HepG2 (cell line): Measurements from ENCODE around the gene DOCK4. TPM values are rescaled to one million over a fixed set of nuclear protein-coding genes. Genes with fewer than 3 reads are reported as not detected.

Experiments used
- ATAC-seq: fragments of 200-7000 bp; cut with Tn5 transposase; 3 replicates; pipeline ENCODE4 v1.9.1; 2020; ENCODE audit warnings: mild to moderate bottlenecking, moderate library complexity
- BruUV-seq: library from RNA; stranded (reverse); fragments of 400-500 nt; replicated peaks from 2 replicates; lab custom pipeline; 2021; lab: Mats Ljungman, UMichigan
- CTCF ChIA-PET: fragments of 300-600 bp; formaldehyde crosslinking; extraction: SDS; loops from one replicate; lab custom pipeline; 2021; ENCODE audit warnings: low total read pairs, inconsistent platforms, low intra/inter-chr PET ratio; lab: Yijun Ruan, JAX
- POLR2A ChIA-PET: fragments of 350-600 bp; sonication (Branson Sonifier 250); formaldehyde crosslinking; loops from one replicate; lab custom pipeline; 2020; ENCODE audit warnings: antibody characterized with exemption, inconsistent platforms; lab: Yijun Ruan, JAX
- DNase-seq: peaks from one replicate; pipeline ENCODE4 v3.0.0-alpha.2; 2015; ENCODE audit warnings: low spot score
- FAIRE-seq: peaks from 3 replicates; lab custom pipeline; 2011; peaks lifted over from hg19 to GRCh38; lab: Jason Lieb, UNC
- H2AFZ ChIP-seq: one replicate; pipeline ENCODE4 v1.6.1; 2011; ENCODE audit warnings: low read length, inconsistent platforms
- H3K27ac ChIP-seq: fragments of 300-600 bp; 3 replicates; pipeline ENCODE4 v1.8.0; 2011; ENCODE audit warnings: mixed run types, mild to moderate bottlenecking, mixed read lengths, low read length, inconsistent platforms; ENCODE audit not compliant: insufficient read depth; ENCODE audit errors: extremely low read length
- H3K27me3 ChIP-seq, 2 experiments: fragments of 200-600 bp in 1 of 2; 2 replicates in 1 of 2; 3 replicates in 1 of 2; pipeline versions ENCODE4 v1.6.0 to v1.8.0; 2011; ENCODE audit warnings: low read length in 2 of 2, mild to moderate bottlenecking in 2 of 2, moderate library complexity in 2 of 2, inconsistent platforms in 1 of 2; ENCODE audit not compliant: insufficient read depth in 2 of 2, control insufficient read depth in 1 of 2
- H3K36me3 ChIP-seq, 2 experiments: fragments of 200-600 bp in 1 of 2; replicated peaks in 1 of 2; 2 replicates in 1 of 2; 3 replicates in 1 of 2; pipeline versions ENCODE4 v1.5.1 to v1.8.0; 2011; ENCODE audit warnings: low read length in 2 of 2, inconsistent platforms in 1 of 2; ENCODE audit not compliant: insufficient read depth in 2 of 2, control insufficient read depth in 1 of 2
- H3K4me1 ChIP-seq: 2 replicates; pipeline ENCODE4 v1.5.1; 2012; ENCODE audit warnings: low read length, inconsistent platforms; ENCODE audit not compliant: insufficient read depth
- H3K4me2 ChIP-seq: 2 replicates; pipeline ENCODE4 v1.6.0; 2011; ENCODE audit warnings: low read depth, low read length, inconsistent platforms
- H3K4me3 ChIP-seq, 3 experiments: fragments of 200-600 bp in 1 of 3; sonication (generic), shearing (Covaris generic) in 1 of 3; replicated peaks in 1 of 3; 2 replicates each; pipeline ENCODE4 v1.5.1; 2011 to 2016; ENCODE audit warnings: low read length in 3 of 3, inconsistent platforms in 2 of 3, low read depth in 2 of 3, mild to moderate bottlenecking in 2 of 3, control low read depth in 1 of 3, mixed read lengths in 1 of 3; ENCODE audit not compliant: insufficient read depth in 1 of 3
- H3K79me2 ChIP-seq: one replicate; pipeline ENCODE4 v1.6.1; 2011; ENCODE audit warnings: low read length, inconsistent platforms; ENCODE audit not compliant: insufficient read depth
- H3K9ac ChIP-seq: 2 replicates; pipeline ENCODE4 v1.6.0; 2011; ENCODE audit warnings: mild to moderate bottlenecking, low read depth, low read length, inconsistent platforms; ENCODE audit not compliant: insufficient read depth
- H3K9me3 ChIP-seq: 2 replicates; pipeline ENCODE4 v1.5.1; 2012; ENCODE audit warnings: mild to moderate bottlenecking, low read length
- H4K20me1 ChIP-seq: 2 replicates; pipeline ENCODE4 v1.6.0; 2011; ENCODE audit warnings: inconsistent platforms, mild to moderate bottlenecking, low read length, moderate library complexity; ENCODE audit not compliant: insufficient read depth
- CENPBD1 ChIP-seq: sonication (generic); formaldehyde crosslinking; IDR thresholded peaks from 2 replicates; pipeline ENCODE4 v1.8.0; 2022; ENCODE audit warnings: missing genetic modification reagents, low read depth, mild to moderate bottlenecking, borderline replicate concordance
- EP300 ChIP-seq, 3 experiments: sonication (generic) in 1 of 3; formaldehyde crosslinking in 1 of 3; IDR thresholded peaks; 2 replicates each; pipeline versions ENCODE4 v1.5.1 to v1.6.1; 2011 to 2020; ENCODE audit warnings: low read depth in 2 of 3, low read length in 2 of 3, borderline replicate concordance in 1 of 3, improper control_type of control experiment in 1 of 3, mild to moderate bottlenecking in 1 of 3, missing genetic modification reagents in 1 of 3, moderate library complexity in 1 of 3
- FOSL2 ChIP-seq: sonication (generic); formaldehyde crosslinking; IDR thresholded peaks from 2 replicates; pipeline ENCODE4 v1.4.0; 2020; ENCODE audit warnings: missing genetic modification reagents
- HHEX ChIP-seq: IDR thresholded peaks from 2 replicates; pipeline ENCODE4 v1.6.1; 2016; ENCODE audit warnings: control low read depth
- HMG20A ChIP-seq: IDR thresholded peaks from 2 replicates; pipeline ENCODE4 v1.6.1; 2016; ENCODE audit warnings: borderline replicate concordance
- TCF7L2 ChIP-seq: IDR thresholded peaks from 2 replicates; pipeline ENCODE4 v1.6.1; 2011; ENCODE audit warnings: mild to moderate bottlenecking, low read depth, low read length, moderate library complexity
- ZBTB1 ChIP-seq: sonication (generic); formaldehyde crosslinking; IDR thresholded peaks from 2 replicates; pipeline ENCODE4 v1.4.0; 2020; ENCODE audit warnings: missing genetic modification reagents, borderline replicate concordance
- ZBTB39 ChIP-seq: sonication (generic); formaldehyde crosslinking; IDR thresholded peaks from 2 replicates; pipeline ENCODE4 v1.5.0; 2020; ENCODE audit warnings: missing genetic modification reagents
- ZBTB42 ChIP-seq: sonication (generic); formaldehyde crosslinking; IDR thresholded peaks from 2 replicates; pipeline ENCODE4 v1.5.0; 2020; ENCODE audit warnings: mild to moderate bottlenecking, missing genetic modification reagents
- ZNF121 ChIP-seq: sonication (generic); formaldehyde crosslinking; IDR thresholded peaks from 2 replicates; pipeline ENCODE4 v1.5.0; 2020; ENCODE audit warnings: mild to moderate bottlenecking, missing genetic modification reagents
- WGBS: methylation state at CpG from one replicate; pipeline ENCODE4 v1.1.6; 2017; ENCODE audit warnings: low lambda C conversion rate; 5-methylcytosine and 5-hydroxymethylcytosine counted together
- in situ Hi-C: cut with HindIII; loops from 2 replicates; pipeline ENCODE4 v1.10.0; 2017; ENCODE audit warnings: low pct_unique_long_range_greater_than_20kb; ENCODE audit not compliant: extremely low pct_ligation_motif_present
- intact Hi-C: fragments of 100-400 bp; cut with micrococcal nuclease; formaldehyde crosslinking; loops from one replicate; pipeline ENCODE4 v1.10.0; 2022; ENCODE audit not compliant: unreplicated experiment
- polyA plus RNA-seq, 8 experiments: library from polyadenylated mRNA; depleted of rRNA in 3 of 8; stranded (reverse) in 7 of 8; unstranded in 1 of 8; fragments of >200 nt; fragmentation: Illumina TruSeq in 4 of 8; extraction: Trizol in 4 of 8; gene quantifications; 2 replicates each; pipeline versions ENCODE4 v1.2.1 to v1.2.3, GENCODE V29; 2011 to 2016; ENCODE audit warnings: low read depth in 4 of 8, missing spikeins in 1 of 8, mixed read lengths in 1 of 8; ENCODE audit not compliant: insufficient read depth in 1 of 8
- total RNA-seq, 5 experiments: library from RNA; depleted of rRNA; stranded (reverse); fragments of >200 nt; fragmentation: Illumina TruSeq; extraction: Trizol; gene quantifications; 2 replicates each; pipeline ENCODE4 v1.2.3, GENCODE V29; 2016; ENCODE audit warnings: low read depth in 1 of 5

DOCK4 gene
- total and polyA plus RNA-seq, 2 of the 13 experiments (the other 11 are each of a cell fraction or from before 2014, with no cell fraction given), result 13.5 to 17.4 TPM

- H3K79me2 ChIP-seq, result no peaks in the 10 kb centered on the region
- H3K27ac ChIP-seq, result no peak overlapping the region
- ChIA-PET POLR2A (no interaction called here), CTCF (no interaction called here)
- peaks cover 0 to 3% of the 10 kb centered on the region in 2 experiments; a peak in 3 of 5 replicates for H3K36me3 ChIP-seq
- H3K9me3 ChIP-seq, result no peaks in the 10 kb centered on the region
- intact Hi-C loops, result no loop called here
- no peaks in the 10 kb centered on the region for H3K4me1 ChIP-seq
- FAIRE-seq, result no peak
- H3K4me3 ChIP-seq, result no peak overlapping the region
- ATAC-seq, result no peak
- WGBS, result 91% methylated on average over 1 of the region's 1 CpG
- no peaks in the 10 kb centered on the region for H4K20me1 ChIP-seq
- no TSS peak for BruUV-seq
- no peak overlapping the region for H3K9ac ChIP-seq
- in situ Hi-C loops, result no loop called here
- no peaks in the 10 kb centered on the region for H3K27me3 ChIP-seq
- DNase-seq, result no peak
- TF ChIP-seq ZBTB1 (no peak), EP300 (IDR thresholded peaks at IDR 0.05; ENCODE audit: low read depth in 2 of 2, low read length in 2 of 2) (no peak), EP300 (CRISPR knock-in tag; IDR thresholded peaks at IDR 0.05; ENCODE audit: borderline replicate concordance) (no peak), TCF7L2 (no peak), CENPBD1 (CRISPR knock-in tag) (no peak), ZBTB39 (CRISPR knock-in tag) (no peak), ZBTB42 (CRISPR knock-in tag) (no peak), FOSL2 (CRISPR knock-in tag) (no peak), HHEX (CRISPR knock-in tag) (no peak), ZNF121 (CRISPR knock-in tag) (no peak), HMG20A (CRISPR knock-in tag) (no peak)
- H3K4me2 ChIP-seq, result no peak overlapping the region
- H2AFZ ChIP-seq, result no peak overlapping the region
Observed at GRCh38 chr7:111836592-111836991, 369.6 kb downstream of the DOCK4 start.
